ENCODE results near the gene LRCOL1.

GRCh38 chr12:132570635-132571034, 39.7 kb downstream of the LRCOL1 start:
- TF ChIP-seq EZH2phosphoT487 (IDR thresholded peaks at IDR 0.05; ENCODE audit: low read depth), result no peak
- no peak for TF ChIP-seq CTCF (IDR thresholded peaks at IDR 0.05; ENCODE audit: low read depth, low read length)
